ENCODE measurements around the gene TMEM132C. TPM values are rescaled to one million over a fixed set of nuclear protein-coding genes. Genes with fewer than 3 reads are reported as not detected.

TMEM132C gene
- total and polyA plus RNA-seq, 2 experiments from 2014 or later: not detected

GRCh38 chr12:128543460-128543859, 276.5 kb downstream of the TMEM132C start:
- TF ChIP-seq ZNF114 (CRISPR knock-in tag; IDR thresholded peaks at IDR 0.05) (no peak), ETS1 (IDR thresholded peaks at IDR 0.05) (no peak), EZH2 (IDR thresholded peaks at IDR 0.05; ENCODE audit: low read depth, unreplicated experiment) (no peak), JUNB (IDR thresholded peaks at IDR 0.05; ENCODE audit: unreplicated experiment) (no peak), STAT1 (IDR thresholded peaks at IDR 0.05; ENCODE audit: unreplicated experiment) (no peak), POLR2AphosphoS5 (IDR thresholded peaks at IDR 0.05; ENCODE audit: low read depth) (no peak), REST (IDR thresholded peaks at IDR 0.05; ENCODE audit: unreplicated experiment) (no peak)
- TF ChIP-seq, protein P1, sequence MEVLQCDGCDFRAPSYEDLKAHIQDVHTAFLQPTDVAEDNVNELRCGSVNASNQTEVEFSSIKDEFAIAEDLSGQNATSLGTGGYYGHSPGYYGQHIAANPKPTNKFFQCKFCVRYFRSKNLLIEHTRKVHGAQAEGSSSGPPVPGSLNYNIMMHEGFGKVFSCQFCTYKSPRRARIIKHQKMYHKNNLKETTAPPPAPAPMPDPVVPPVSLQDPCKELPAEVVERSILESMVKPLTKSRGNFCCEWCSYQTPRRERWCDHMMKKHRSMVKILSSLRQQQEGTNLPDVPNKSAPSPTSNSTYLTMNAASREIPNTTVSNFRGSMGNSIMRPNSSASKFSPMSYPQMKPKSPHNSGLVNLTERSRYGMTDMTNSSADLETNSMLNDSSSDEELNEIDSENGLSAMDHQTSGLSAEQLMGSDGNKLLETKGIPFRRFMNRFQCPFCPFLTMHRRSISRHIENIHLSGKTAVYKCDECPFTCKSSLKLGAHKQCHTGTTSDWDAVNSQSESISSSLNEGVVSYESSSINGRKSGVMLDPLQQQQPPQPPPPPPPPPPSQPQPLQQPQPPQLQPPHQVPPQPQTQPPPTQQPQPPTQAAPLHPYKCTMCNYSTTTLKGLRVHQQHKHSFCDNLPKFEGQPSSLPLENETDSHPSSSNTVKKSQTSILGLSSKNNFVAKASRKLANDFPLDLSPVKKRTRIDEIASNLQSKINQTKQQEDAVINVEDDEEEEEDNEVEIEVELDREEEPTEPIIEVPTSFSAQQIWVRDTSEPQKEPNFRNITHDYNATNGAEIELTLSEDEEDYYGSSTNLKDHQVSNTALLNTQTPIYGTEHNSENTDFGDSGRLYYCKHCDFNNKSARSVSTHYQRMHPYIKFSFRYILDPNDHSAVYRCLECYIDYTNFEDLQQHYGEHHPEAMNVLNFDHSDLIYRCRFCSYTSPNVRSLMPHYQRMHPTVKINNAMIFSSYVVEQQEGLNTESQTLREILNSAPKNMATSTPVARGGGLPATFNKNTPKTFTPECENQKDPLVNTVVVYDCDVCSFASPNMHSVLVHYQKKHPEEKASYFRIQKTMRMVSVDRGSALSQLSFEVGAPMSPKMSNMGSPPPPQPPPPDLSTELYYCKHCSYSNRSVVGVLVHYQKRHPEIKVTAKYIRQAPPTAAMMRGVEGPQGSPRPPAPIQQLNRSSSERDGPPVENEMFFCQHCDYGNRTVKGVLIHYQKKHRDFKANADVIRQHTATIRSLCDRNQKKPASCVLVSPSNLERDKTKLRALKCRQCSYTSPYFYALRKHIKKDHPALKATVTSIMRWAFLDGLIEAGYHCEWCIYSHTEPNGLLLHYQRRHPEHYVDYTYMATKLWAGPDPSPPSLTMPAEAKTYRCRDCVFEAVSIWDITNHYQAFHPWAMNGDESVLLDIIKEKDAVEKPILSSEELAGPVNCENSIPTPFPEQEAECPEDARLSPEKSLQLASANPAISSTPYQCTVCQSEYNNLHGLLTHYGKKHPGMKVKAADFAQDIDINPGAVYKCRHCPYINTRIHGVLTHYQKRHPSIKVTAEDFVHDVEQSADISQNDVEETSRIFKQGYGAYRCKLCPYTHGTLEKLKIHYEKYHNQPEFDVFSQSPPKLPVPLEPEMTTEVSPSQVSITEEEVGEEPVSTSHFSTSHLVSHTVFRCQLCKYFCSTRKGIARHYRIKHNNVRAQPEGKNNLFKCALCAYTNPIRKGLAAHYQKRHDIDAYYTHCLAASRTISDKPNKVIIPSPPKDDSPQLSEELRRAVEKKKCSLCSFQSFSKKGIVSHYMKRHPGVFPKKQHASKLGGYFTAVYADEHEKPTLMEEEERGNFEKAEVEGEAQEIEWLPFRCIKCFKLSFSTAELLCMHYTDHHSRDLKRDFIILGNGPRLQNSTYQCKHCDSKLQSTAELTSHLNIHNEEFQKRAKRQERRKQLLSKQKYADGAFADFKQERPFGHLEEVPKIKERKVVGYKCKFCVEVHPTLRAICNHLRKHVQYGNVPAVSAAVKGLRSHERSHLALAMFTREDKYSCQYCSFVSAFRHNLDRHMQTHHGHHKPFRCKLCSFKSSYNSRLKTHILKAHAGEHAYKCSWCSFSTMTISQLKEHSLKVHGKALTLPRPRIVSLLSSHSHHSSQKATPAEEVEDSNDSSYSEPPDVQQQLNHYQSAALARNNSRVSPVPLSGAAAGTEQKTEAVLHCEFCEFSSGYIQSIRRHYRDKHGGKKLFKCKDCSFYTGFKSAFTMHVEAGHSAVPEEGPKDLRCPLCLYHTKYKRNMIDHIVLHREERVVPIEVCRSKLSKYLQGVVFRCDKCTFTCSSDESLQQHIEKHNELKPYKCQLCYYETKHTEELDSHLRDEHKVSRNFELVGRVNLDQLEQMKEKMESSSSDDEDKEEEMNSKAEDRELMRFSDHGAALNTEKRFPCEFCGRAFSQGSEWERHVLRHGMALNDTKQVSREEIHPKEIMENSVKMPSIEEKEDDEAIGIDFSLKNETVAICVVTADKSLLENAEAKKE (CRISPR knock-in tag; IDR thresholded peaks at IDR 0.05): no peak
- Histone ChIP-seq H3K36me3 (ENCODE audit: insufficient read depth) (no peaks in the 10 kb centered on the region), H3F3A (replicated peaks; ENCODE audit: low read depth) (no peaks in the 10 kb centered on the region), H3K4me1 (ENCODE audit: insufficient read depth) (no peaks in the 10 kb centered on the region), H3K27me3 (ENCODE audit: insufficient read depth) (no peaks in the 10 kb centered on the region), H3K79me2 (replicated peaks; ENCODE audit: insufficient read depth) (no peaks in the 10 kb centered on the region), H4K20me1 (replicated peaks; ENCODE audit: insufficient read depth) (no peaks in the 10 kb centered on the region), H3K4me3 (no peak overlapping the region), H3K9me2 (ENCODE audit: insufficient read depth) (no peaks in the 10 kb centered on the region), H3K27ac (ENCODE audit: low read depth) (no peak overlapping the region), H2AFZ (no peak overlapping the region), H3K4me2 (no peak overlapping the region)
- ATAC-seq: no peak
- Mint-ChIP-seq H3K4me3 (no peak overlapping the region), H3K27ac (no peak overlapping the region), H3K27me3 (ENCODE audit: insufficient read depth, low read depth, poor library complexity) (peaks cover 2% of the 10 kb centered on the region), H3K4me1 (no peaks in the 10 kb centered on the region), H3K9me3 (peaks cover 100% of the 10 kb centered on the region), H3K36me3 (ENCODE audit: low read depth) (peaks cover 48% of the 10 kb centered on the region)
- DNase-seq (ENCODE audit: low spot score): no peak

All from GM23338 (cell line).